Measurements from ENCODE around the gene SPRR2G. TPM values are rescaled to one million over a fixed set of nuclear protein-coding genes. Genes with fewer than 3 reads are reported as not detected.

The SPRR2G gene
- polyA plus RNA-seq (2011; rRNA removed) (not detected in 2 replicates), polyA plus RNA-seq (2017; fragmentation: RNase III; extraction: RNeasy Plus Mini Kit Qiagen cat#74134 plus additional on column Dnase treatment) (not detected in 3 replicates), polyA minus RNA-seq (2011; rRNA and poly(A)+ RNA removed) (not detected in 2 replicates)
- polyA plus RNA-seq (2012; cell fraction: cytosol; rRNA removed): not detected in 2 replicates
- polyA plus RNA-seq (2012; cell fraction: nucleus; rRNA removed): not detected in 2 replicates

DNA sequence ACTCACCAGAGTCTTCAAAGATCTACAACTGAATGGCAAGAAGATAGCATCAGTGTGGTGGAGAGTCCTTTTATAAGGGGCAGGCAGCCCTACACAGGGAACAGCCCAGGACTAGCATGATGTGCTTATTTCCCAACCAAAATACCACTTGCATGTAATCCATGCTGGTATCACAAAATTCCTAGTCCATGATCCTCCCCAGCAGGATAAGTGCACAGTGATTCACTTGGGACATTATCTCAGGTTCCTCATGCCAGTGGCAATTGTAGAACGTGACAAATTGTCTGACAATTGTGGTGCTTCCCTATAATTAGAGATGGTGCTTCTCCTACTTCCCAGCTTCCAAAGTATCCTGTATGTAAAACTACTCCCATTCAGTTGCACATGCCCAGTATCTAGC, at the start of gene SPRR2G:
TSS of gene SPRR2G (minus strand) at position 45 of the 400 bp plus-strand sequence. CDS start 780 bp downstream, outside the sequence.
- ATAC-seq: no peak
- FAIRE-seq: no peak
- TF ChIP-seq MYC (IDR thresholded peaks at IDR 0.05; ENCODE audit: borderline replicate concordance, low read length) (no peak), EHF (CRISPR knock-in tag; IDR thresholded peaks at IDR 0.05) (no peak), MAFK (IDR thresholded peaks at IDR 0.05; ENCODE audit: partially characterized antibody) (no peak), ZC3H11A (IDR thresholded peaks at IDR 0.05) (no peak), HEYL (CRISPR knock-in tag; IDR thresholded peaks at IDR 0.05) (no peak), TFCP2L1 (CRISPR knock-in tag; IDR thresholded peaks at IDR 0.05) (no peak), ESRRA (IDR thresholded peaks at IDR 0.05; ENCODE audit: borderline replicate concordance, low read length) (no peak), EHMT2 (IDR thresholded peaks at IDR 0.05; ENCODE audit: low read depth) (no peak)
- TF ChIP-seq, protein P1, sequence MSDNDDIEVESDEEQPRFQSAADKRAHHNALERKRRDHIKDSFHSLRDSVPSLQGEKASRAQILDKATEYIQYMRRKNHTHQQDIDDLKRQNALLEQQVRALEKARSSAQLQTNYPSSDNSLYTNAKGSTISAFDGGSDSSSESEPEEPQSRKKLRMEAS (IDR thresholded peaks at IDR 0.05): no peak
- TF ChIP-seq, protein P2, sequence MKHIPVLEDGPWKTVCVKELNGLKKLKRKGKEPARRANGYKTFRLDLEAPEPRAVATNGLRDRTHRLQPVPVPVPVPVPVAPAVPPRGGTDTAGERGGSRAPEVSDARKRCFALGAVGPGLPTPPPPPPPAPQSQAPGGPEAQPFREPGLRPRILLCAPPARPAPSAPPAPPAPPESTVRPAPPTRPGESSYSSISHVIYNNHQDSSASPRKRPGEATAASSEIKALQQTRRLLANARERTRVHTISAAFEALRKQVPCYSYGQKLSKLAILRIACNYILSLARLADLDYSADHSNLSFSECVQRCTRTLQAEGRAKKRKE (CRISPR knock-in tag; IDR thresholded peaks at IDR 0.05; ENCODE audit: low read depth): no peak
- CTCF ChIA-PET: interaction anchor here (1.0 kb wide), 1 partner anchor 82 kb away, joined by 3 read pairs; no protein-coding TSS in a partner anchor
- H3K27ac ChIP-seq: no peak within 1 kb of the TSS
- no peak within 1 kb of the TSS for H3K4me3 ChIP-seq
- POLR2A ChIA-PET: no interaction called here
- H3K4me2 ChIP-seq: no peak within 1 kb of the TSS
- no peaks in the 10 kb centered on the region for H3K9me3 ChIP-seq
- DNase-seq (ENCODE audit: low read depth in 1 of 2, low spot score in 1 of 2): no peak
- H3K4me1 ChIP-seq: no peaks in the 10 kb centered on the region
- 0% methylated on average over 1 of the region's 1 CpG for WGBS (ENCODE audit: missing lambda C conversion rate)

DNA sequence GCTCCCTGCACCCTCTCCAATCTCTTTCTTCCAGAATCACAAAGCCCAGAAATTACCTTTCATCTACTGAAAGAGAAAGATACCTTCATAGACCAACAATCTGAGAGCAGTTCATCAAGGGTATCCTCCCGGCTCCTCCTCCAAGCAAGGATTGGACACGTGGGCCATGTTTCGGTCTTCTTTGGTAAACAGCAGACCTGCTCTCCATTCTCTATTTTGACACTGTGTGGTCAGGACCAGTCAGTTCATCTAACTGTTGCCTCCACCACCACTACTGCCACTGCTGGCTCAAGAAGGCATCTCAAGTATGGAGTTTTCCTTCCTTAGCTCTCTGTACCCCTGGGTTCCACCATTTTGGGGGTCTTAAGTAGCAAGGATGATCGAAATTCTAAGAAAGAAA, 44.5 kb upstream of the SPRR2G start:
- Histone ChIP-seq H3K4me3 (no peak overlapping the region), H3K9me3 (no peaks in the 10 kb centered on the region), H3K4me2 (no peak overlapping the region), H3K4me1 (no peaks in the 10 kb centered on the region), H3K27ac (no peak overlapping the region)
- FAIRE-seq: no peak
- ATAC-seq: no peak
- 12% methylated on average over 4 of the region's 4 CpGs for WGBS (ENCODE audit: missing lambda C conversion rate)
- CTCF ChIA-PET: no interaction called here
- POLR2A ChIA-PET: no interaction called here
- DNase-seq (ENCODE audit: low read depth in 1 of 2, low spot score in 1 of 2): no peak
- TF ChIP-seq MAZ (IDR thresholded peaks at IDR 0.05; ENCODE audit: borderline replicate concordance, low read depth, low read length) (no peak), MAFK (IDR thresholded peaks at IDR 0.05; ENCODE audit: partially characterized antibody) (no peak), KDM5A (IDR thresholded peaks at IDR 0.05) (no peak), PHF8 (IDR thresholded peaks at IDR 0.05; ENCODE audit: borderline replicate concordance, low read depth) (no peak)
- TF ChIP-seq, protein P3, sequence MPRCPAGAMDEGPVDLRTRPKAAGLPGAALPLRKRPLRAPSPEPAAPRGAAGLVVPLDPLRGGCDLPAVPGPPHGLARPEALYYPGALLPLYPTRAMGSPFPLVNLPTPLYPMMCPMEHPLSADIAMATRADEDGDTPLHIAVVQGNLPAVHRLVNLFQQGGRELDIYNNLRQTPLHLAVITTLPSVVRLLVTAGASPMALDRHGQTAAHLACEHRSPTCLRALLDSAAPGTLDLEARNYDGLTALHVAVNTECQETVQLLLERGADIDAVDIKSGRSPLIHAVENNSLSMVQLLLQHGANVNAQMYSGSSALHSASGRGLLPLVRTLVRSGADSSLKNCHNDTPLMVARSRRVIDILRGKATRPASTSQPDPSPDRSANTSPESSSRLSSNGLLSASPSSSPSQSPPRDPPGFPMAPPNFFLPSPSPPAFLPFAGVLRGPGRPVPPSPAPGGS (IDR thresholded peaks at IDR 0.05): no peak
- TF ChIP-seq, protein P4, sequence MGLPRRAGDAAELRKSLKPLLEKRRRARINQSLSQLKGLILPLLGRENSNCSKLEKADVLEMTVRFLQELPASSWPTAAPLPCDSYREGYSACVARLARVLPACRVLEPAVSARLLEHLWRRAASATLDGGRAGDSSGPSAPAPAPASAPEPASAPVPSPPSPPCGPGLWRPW (IDR thresholded peaks at IDR 0.05): no peak
- TF ChIP-seq, protein P1 (IDR thresholded peaks at IDR 0.05): no peak

DNA sequence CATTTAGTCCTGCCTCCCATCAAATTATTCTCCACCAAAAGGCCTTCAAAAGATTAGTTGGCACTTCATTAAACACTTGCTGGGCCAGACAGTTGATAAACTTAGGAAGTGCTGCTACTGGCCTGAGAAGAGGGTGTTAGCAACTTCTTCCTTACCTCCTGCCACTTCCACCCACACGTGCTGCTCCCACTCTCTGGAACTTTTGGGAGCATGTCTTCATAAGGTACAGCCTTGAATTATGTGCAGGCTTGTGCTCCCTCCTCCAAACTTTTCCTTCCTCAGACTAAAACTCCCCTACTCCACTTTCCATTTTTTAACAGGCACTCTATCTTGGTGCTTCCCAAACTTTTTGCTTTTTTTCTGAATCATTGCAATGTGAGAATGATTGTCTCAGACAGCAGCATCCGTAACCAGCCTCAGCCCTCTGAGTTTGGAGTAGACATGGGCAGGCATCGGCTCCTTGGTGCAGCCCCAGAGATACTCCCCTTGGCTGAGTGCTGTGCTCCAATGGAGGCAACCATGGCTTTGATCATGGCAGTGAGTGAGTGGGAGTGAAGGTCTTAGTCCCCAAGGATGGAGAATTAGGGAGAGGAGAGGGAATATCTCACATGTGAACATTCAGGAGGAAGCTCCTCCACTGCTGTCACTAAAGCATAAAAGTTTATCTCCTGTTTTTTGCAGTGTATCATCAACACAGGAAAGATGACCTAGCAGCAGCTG, 43.8 kb upstream of the SPRR2G start:
- H3K9me3 ChIP-seq: no peaks in the 10 kb centered on the region

More for the DNA sequence above, 43.8 kb upstream of the SPRR2G start:
- Histone ChIP-seq H3K4me3 (no peak overlapping the region), H3K4me1 (no peaks in the 10 kb centered on the region), H3K27ac (no peak overlapping the region), H3K4me2 (no peak overlapping the region)
- POLR2A ChIA-PET: no interaction called here
- 0% methylated on average over 3 of the region's 3 CpGs for WGBS (ENCODE audit: missing lambda C conversion rate)
- TF ChIP-seq, protein P5, sequence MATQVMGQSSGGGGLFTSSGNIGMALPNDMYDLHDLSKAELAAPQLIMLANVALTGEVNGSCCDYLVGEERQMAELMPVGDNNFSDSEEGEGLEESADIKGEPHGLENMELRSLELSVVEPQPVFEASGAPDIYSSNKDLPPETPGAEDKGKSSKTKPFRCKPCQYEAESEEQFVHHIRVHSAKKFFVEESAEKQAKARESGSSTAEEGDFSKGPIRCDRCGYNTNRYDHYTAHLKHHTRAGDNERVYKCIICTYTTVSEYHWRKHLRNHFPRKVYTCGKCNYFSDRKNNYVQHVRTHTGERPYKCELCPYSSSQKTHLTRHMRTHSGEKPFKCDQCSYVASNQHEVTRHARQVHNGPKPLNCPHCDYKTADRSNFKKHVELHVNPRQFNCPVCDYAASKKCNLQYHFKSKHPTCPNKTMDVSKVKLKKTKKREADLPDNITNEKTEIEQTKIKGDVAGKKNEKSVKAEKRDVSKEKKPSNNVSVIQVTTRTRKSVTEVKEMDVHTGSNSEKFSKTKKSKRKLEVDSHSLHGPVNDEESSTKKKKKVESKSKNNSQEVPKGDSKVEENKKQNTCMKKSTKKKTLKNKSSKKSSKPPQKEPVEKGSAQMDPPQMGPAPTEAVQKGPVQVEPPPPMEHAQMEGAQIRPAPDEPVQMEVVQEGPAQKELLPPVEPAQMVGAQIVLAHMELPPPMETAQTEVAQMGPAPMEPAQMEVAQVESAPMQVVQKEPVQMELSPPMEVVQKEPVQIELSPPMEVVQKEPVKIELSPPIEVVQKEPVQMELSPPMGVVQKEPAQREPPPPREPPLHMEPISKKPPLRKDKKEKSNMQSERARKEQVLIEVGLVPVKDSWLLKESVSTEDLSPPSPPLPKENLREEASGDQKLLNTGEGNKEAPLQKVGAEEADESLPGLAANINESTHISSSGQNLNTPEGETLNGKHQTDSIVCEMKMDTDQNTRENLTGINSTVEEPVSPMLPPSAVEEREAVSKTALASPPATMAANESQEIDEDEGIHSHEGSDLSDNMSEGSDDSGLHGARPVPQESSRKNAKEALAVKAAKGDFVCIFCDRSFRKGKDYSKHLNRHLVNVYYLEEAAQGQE (IDR thresholded peaks at IDR 0.05): no peak
- TF ChIP-seq FOSB (CRISPR knock-in tag; IDR thresholded peaks at IDR 0.05): no peak
- no peak for TF ChIP-seq EHF (CRISPR knock-in tag; IDR thresholded peaks at IDR 0.05)
- TF ChIP-seq, protein P3 (IDR thresholded peaks at IDR 0.05): no peak
- TF ChIP-seq POLR2AphosphoS2 (conservative IDR thresholded peaks at IDR 0.05; ENCODE audit: low read length): no peak
- no peak for TF ChIP-seq TP53 (CRISPR knock-in tag; IDR thresholded peaks at IDR 0.05)
- TF ChIP-seq RCOR1 (IDR thresholded peaks at IDR 0.05; ENCODE audit: low read depth, low read length): no peak
- TF ChIP-seq MYC (IDR thresholded peaks at IDR 0.05; ENCODE audit: borderline replicate concordance, low read length): no peak
- DNase-seq (ENCODE audit: low read depth in 1 of 2, low spot score in 1 of 2): no peak
- FAIRE-seq: no peak
- no peak for ATAC-seq
- CTCF ChIA-PET: interaction anchor here (0.9 to 1.6 kb wide), 2 partner anchors 234 to 541 kb away, joined by 3 to 4 read pairs; no protein-coding TSS in a partner anchor

All from A549 (cell line).